ENCODE results near the gene EBF4.
A peak's percentile ranks its signal among the peaks of the same experiment; 100 is the strongest.
"Not testable (repeated sequence)": the region's sequence is repeated elsewhere in the genome, so short reads cannot be mapped to it uniquely, and the experiment has no call there.

The EBF4 gene

GRCh38 chr20:2797136-2797983, 104.8 kb downstream of the EBF4 start:
- no peak for DNase-seq

- DNase-seq: no peak
These were observed 105.7 kb downstream of the EBF4 start for GRCh38 chr20:2798095-2798805.

GRCh38 chr20:2798814-2799213, 106.2 kb downstream of the EBF4 start:
- no peak for DNase-seq

- peak in 1 of 2 experiments; percentile 11 for DNase-seq
These were observed 106.7 kb downstream of the EBF4 start for GRCh38 chr20:2799271-2799670.

- peak; percentile 24 to 25 for DNase-seq
These were observed 107.3 kb downstream of the EBF4 start for GRCh38 chr20:2799688-2800520.

- peak in 1 of 2 experiments; percentile 37 for DNase-seq
These were observed 108.1 kb downstream of the EBF4 start, which contains the start of gene CPXM1 for GRCh38 chr20:2800521-2801285. Gene CPXM1, minus strand, starts transcription at chr20:2800627. Its CDS starts 55 bp downstream, at chr20:2800572.

GRCh38 chr20:2801286-2801728, 108.7 kb downstream of the EBF4 start:
- DNase-seq: no peak

- DNase-seq: no peak
These were observed 111.7 kb downstream of the EBF4 start for GRCh38 chr20:2804041-2804828.

- no peak for DNase-seq
These were observed 112.5 kb downstream of the EBF4 start for GRCh38 chr20:2804852-2805688.

- no peak for DNase-seq
These were observed 113.2 kb downstream of the EBF4 start for GRCh38 chr20:2805689-2806350.

- no peak for DNase-seq
These were observed 113.7 kb downstream of the EBF4 start for GRCh38 chr20:2806351-2806701.

GRCh38 chr20:2807019-2807418, 114.4 kb downstream of the EBF4 start:
- no peak for DNase-seq

- not testable (repeated sequence) for DNase-seq
These were observed 115.3 kb downstream of the EBF4 start for GRCh38 chr20:2807929-2808328.

- DNase-seq: no peak
These were observed 117.1 kb downstream of the EBF4 start for GRCh38 chr20:2809690-2810089.
